ENCODE measurements around the gene C11orf68.
"Not testable (repeated sequence)": the region's sequence is repeated elsewhere in the genome, so short reads cannot be mapped to it uniquely, and the experiment has no call there.

C11orf68 gene

GRCh38 chr11:65918211-65919140 lies at the start of gene C11orf68:
Gene C11orf68 (minus strand): TSS chr11:65919062. CDS start chr11:65919031, 31 bp downstream.
- DNase-seq (ENCODE audit: low read depth in 1 of 2, low spot score in 1 of 2): no peak

- no peak for DNase-seq (ENCODE audit: low read depth in 1 of 2, low spot score in 1 of 2)
Measured at GRCh38 chr11:65967329-65967934, 48.6 kb upstream of the C11orf68 start.

GRCh38 chr11:65965986-65966762 lies 47.3 kb upstream of the C11orf68 start:
- no peak for DNase-seq (ENCODE audit: low read depth in 1 of 2, low spot score in 1 of 2)

DNA sequence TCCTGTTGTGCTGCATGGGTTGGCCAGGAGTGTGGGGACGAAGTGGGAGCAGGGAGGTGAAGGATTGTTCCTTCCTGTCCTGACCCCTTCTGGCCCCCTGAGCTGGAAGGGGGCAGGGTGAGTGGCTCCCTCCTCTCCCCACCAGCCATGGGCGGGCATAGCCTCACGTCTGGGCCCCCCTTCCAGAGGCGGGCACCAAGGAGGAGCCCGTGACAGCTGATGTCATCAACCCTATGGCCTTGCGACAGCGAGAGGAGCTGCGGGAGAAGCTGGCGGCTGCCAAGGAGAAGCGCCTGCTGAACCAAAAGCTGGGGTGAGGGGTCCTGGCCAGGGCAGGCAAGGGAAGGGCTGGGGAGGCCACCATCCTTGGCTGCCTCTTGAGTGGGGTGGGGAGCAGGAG lies 46.0 kb upstream of the C11orf68 start:
- DNase-seq (ENCODE audit: low read depth in 1 of 2, low spot score in 1 of 2): no peak

DNA sequence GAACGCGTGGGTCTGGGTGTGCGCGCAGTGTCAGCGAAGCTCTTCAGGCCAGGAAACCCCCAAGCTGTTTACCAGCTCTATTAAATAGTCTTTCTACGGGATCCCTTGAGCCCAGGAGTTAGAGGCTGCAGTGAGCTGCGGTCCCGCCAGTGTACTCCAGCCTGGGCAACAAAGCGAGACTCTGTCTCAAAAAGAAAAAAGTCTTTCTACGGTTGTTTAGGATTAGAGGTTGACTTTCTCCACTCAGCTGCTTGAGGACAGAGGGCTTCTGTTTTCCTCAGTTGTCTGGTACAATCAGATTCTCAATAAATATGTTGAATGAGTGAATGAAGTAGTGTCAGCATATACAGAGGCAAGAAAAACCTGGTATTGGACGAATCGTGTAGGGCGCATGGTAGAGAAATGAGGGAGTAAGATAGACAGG lies 43.3 kb upstream of the C11orf68 start:
- DNase-seq (ENCODE audit: low read depth in 1 of 2, low spot score in 1 of 2): no peak

- peak; percentile 81 to 96 for DNase-seq (ENCODE audit: low read depth in 1 of 2, low spot score in 1 of 2)
Measured at GRCh38 chr11:65961267-65962140, 42.6 kb upstream of the C11orf68 start, which contains the start of gene SART1. Gene SART1 (plus strand): TSS chr11:65961734. CDS start chr11:65961781, 47 bp downstream.

GRCh38 chr11:65960824-65961266 lies 42.0 kb upstream of the C11orf68 start:
- DNase-seq (ENCODE audit: low read depth in 1 of 2, low spot score in 1 of 2): no peak

DNA sequence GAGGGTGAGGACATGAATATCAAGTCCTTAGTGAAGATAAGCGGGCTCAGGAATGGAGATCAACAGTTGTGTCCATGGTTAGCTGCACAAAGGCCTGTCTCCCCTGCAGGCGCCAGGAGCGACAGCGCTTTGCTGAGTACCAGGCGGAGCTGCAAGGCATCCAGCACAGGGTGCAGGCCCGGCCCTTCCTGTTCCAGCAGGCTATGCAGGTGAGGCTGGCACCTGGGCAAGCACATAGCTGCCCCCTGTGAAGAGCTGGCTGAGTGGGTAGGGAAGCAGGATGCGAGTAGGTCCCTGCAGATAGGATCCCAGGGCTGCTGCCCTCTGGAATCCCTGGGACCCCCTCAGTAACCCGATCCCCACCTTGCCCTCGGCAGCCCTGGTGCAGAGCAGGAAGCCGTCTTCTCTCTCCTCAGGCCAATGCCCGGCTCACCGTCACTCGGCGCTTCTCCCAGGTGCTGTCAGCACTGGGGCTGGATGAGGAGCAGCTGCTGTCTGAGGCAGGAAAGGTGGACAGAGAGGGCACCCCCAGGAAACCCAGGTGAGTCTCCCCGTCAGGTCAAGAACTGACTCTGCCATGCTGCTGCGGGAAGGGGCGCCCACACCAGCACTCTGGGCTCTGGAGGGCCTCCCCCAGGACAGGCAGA lies 40.0 kb upstream of the C11orf68 start:
- no peak for DNase-seq (ENCODE audit: low read depth in 1 of 2, low spot score in 1 of 2)

DNA sequence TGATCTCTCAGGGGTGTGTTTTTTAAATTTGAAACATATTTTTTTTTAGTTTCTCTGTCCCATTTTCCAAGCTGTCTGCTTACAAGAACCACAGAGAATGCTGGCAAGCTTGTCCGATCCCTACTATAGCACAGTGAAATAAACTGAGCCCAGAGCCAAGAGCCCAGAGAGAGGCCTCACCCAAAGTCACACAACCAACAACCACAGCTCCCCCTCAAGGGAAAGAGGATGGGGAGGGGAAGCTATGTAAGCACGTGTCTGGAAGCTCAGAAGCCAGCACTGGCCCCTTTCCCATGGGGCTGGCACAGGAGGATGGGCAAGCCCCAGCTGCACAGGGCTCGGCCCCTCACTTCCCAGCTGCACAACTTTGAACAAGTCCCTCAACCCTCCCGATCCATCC lies 39.4 kb upstream of the C11orf68 start:
- no peak for DNase-seq (ENCODE audit: low read depth in 1 of 2, low spot score in 1 of 2)

- DNase-seq (ENCODE audit: low read depth in 1 of 2, low spot score in 1 of 2): no peak
Measured at GRCh38 chr11:65954771-65955170, 35.9 kb upstream of the C11orf68 start.

DNA sequence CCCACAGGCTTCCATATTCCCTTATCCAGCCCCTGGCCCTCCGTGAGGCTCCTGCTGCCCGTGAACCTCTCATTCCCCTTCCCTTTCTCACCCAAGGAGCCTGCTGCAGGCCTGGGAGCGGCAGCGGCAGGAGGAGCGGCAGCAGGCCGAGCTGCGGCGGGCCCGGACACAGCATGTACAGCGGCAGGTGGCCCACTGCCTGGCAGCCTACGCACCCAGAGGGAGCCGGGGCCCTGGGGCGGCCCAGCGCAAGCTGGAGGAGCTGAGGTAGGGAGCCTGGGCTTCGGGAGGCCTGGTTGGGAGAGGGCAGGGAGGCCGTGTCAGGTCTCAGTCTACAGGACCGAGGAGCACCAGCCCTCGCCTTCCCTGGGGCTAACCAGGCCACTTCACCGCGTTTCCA lies 34.6 kb upstream of the C11orf68 start:
- DNase-seq (ENCODE audit: low read depth in 1 of 2, low spot score in 1 of 2): no peak

GRCh38 chr11:65952052-65952521 lies 33.2 kb upstream of the C11orf68 start:
- no peak for DNase-seq (ENCODE audit: low read depth in 1 of 2, low spot score in 1 of 2)

GRCh38 chr11:65951641-65952040 lies 32.8 kb upstream of the C11orf68 start:
- not testable (repeated sequence) for DNase-seq (ENCODE audit: low read depth in 1 of 2, low spot score in 1 of 2)

GRCh38 chr11:65950711-65951110 lies 31.8 kb upstream of the C11orf68 start:
- DNase-seq (ENCODE audit: low read depth in 1 of 2, low spot score in 1 of 2): not testable (repeated sequence)

DNA sequence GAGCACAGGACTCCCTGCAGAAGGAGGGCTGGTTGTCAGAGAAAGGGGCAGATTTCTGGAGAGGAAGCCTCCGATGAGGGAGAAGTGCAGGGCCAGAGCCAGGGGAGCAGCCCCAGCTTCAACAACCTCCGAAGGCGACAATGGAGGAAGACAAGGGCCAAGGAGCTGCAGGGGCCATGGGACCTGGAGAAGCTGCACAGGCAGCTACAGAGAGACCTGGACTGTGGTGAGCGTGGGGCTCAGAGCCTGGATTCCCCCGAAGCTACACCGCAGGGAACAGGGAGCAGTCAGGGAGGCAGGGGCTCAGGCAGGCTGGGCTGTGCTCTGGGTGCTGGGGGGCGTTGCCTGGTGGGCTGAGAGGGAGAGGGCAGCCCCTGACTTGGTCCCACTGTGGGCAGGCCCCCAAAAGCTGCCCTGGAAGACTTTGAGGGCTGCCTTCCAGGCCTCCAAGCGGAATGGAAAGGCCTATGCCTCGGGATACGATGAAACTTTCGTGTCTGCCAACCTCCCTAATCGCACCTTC lies 28.8 kb upstream of the C11orf68 start:
- no peak for DNase-seq (ENCODE audit: low read depth in 1 of 2, low spot score in 1 of 2)

- DNase-seq (ENCODE audit: low read depth in 1 of 2, low spot score in 1 of 2): no peak
Measured at GRCh38 chr11:65947133-65947532, 28.3 kb upstream of the C11orf68 start.

DNA sequence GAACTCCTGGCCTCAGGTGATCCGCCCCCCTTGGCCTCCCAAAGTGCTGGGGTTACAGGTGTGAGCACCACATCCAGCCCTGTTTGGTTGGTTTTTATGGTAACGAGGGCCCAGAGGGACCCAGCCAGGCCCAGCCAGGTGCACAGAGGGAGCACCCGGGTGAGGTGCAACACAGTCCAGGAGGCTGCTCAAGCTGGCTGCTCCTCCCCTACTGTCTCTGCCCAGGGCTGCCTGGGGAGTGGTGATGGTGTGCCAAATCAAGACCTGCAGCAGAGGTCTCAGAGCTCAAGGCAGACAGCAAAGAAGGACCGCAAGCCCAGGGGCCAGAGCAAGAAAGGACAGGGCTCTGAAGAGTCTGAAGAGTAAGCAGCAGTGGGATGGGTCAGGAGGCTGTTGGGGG lies 27.8 kb upstream of the C11orf68 start:
- no peak for DNase-seq (ENCODE audit: low read depth in 1 of 2, low spot score in 1 of 2)

GRCh38 chr11:65945941-65946558 lies 27.2 kb upstream of the C11orf68 start:
- no peak for DNase-seq (ENCODE audit: low read depth in 1 of 2, low spot score in 1 of 2)

GRCh38 chr11:65945430-65945911 lies 26.6 kb upstream of the C11orf68 start, which contains the start of gene TSGA10IP:
Gene TSGA10IP (plus strand): TSS chr11:65945480. CDS start chr11:65945676, 196 bp downstream.
- DNase-seq (ENCODE audit: low read depth in 1 of 2, low spot score in 1 of 2): no peak

All from activated CD4-positive, alpha-beta T cell treated with anti-CD3 and anti-CD28 coated beads, Interleukin-2, amount 50 U/mL, for 24 hours (primary cell).